Hepatocyte (in vitro differentiated cells): ENCODE results near the gene ARMC5. TPM values are rescaled to one million over a fixed set of nuclear protein-coding genes. Genes with fewer than 3 reads are reported as not detected.

ENCODE experiments used
- DNase-seq: peaks from one replicate; pipeline ENCODE4 v3.0.0-alpha.2; 2016; ENCODE audit warnings: low spot score
- H2AFZ ChIP-seq: fragments of 200-600 bp; sonication (generic); 2 replicates; pipeline ENCODE4 v1.6.0; 2016; ENCODE audit warnings: antibody characterized with exemption, mild to moderate bottlenecking
- H3K27ac ChIP-seq: fragments of 200-600 bp; sonication (generic); 2 replicates; pipeline ENCODE4 v1.5.1; 2016; ENCODE audit warnings: mild to moderate bottlenecking
- H3K27me3 ChIP-seq: fragments of 200-600 bp; sonication (generic); 2 replicates; pipeline ENCODE4 v1.6.1; 2016
- H3K36me3 ChIP-seq: fragments of 200-600 bp; sonication (generic); replicated peaks from 2 replicates; pipeline ENCODE4 v1.5.1; 2016; ENCODE audit warnings: low read depth; ENCODE audit not compliant: insufficient read depth
- H3K4me1 ChIP-seq: fragments of 200-600 bp; sonication (generic); 2 replicates; pipeline ENCODE4 v1.5.1; 2016; ENCODE audit warnings: mild to moderate bottlenecking, moderate library complexity; ENCODE audit not compliant: insufficient read depth
- H3K4me2 ChIP-seq: fragments of 200-600 bp; sonication (generic); 2 replicates; pipeline ENCODE4 v1.6.0; 2016
- H3K4me3 ChIP-seq: fragments of 200-600 bp; sonication (generic); 2 replicates; pipeline ENCODE4 v1.5.1; 2016; ENCODE audit warnings: mild to moderate bottlenecking
- H3K79me2 ChIP-seq: fragments of 200-600 bp; sonication (generic); 2 replicates; pipeline ENCODE4 v1.6.0; 2017; ENCODE audit warnings: mild to moderate bottlenecking
- H3K9me2 ChIP-seq: fragments of 200-600 bp; sonication (generic); replicated peaks from 2 replicates; pipeline ENCODE4 v1.6.0; 2017; ENCODE audit warnings: mild to moderate bottlenecking; ENCODE audit not compliant: insufficient read depth
- H3K9me3 ChIP-seq: fragments of 200-600 bp; sonication (generic); 2 replicates; pipeline ENCODE4 v1.5.1; 2016; ENCODE audit warnings: low read depth, mild to moderate bottlenecking
- H4K20me1 ChIP-seq: fragments of 200-600 bp; sonication (generic); 2 replicates; pipeline ENCODE4 v1.6.0; 2016; ENCODE audit warnings: mild to moderate bottlenecking; ENCODE audit not compliant: insufficient read depth, poor library complexity, severe bottlenecking
- EZH2 ChIP-seq: fragments of 200-600 bp; sonication (generic); IDR thresholded peaks from 2 replicates; pipeline ENCODE4 v1.6.1; 2016; ENCODE audit warnings: antibody characterized with exemption, mild to moderate bottlenecking, borderline replicate concordance
- EZH2phosphoT487 ChIP-seq: fragments of 200-600 bp; sonication (generic); IDR thresholded peaks from one replicate; pipeline ENCODE4 v1.6.1; 2018; ENCODE audit warnings: antibody characterized with exemption, mild to moderate bottlenecking, low read depth, moderate library complexity; ENCODE audit not compliant: unreplicated experiment, severe bottlenecking
- WGBS: methylation state at CpG from one replicate; pipeline ENCODE4 v1.1.6; 2016; ENCODE audit warnings: low lambda C conversion rate; ENCODE audit errors: missing lambda C conversion rate; 5-methylcytosine and 5-hydroxymethylcytosine counted together
- polyA plus RNA-seq: library from polyadenylated mRNA; unstranded; fragments of >200 nt; fragmentation: Nextera tagmentation; extraction: Ambion mirVana; gene quantifications from 2 replicates; pipeline ENCODE4 v1.2.1, GENCODE V29; 2016
- total RNA-seq: library from RNA; depleted of rRNA; stranded (reverse); fragments of >200 nt; gene quantifications from 2 replicates; pipeline ENCODE4 v1.2.3, GENCODE V29; 2014
- TF ChIP-seq, protein P1 (sequence below): fragments of 200-600 bp; sonication (generic); IDR thresholded peaks from 2 replicates; pipeline ENCODE4 v1.5.1; 2016; ENCODE audit warnings: antibody characterized with exemption, mild to moderate bottlenecking; ENCODE audit not compliant: poor library complexity

ARMC5 gene
- total and polyA plus RNA-seq, 2 experiments from 2014 or later, result 12.2 to 19.4 TPM

DNA sequence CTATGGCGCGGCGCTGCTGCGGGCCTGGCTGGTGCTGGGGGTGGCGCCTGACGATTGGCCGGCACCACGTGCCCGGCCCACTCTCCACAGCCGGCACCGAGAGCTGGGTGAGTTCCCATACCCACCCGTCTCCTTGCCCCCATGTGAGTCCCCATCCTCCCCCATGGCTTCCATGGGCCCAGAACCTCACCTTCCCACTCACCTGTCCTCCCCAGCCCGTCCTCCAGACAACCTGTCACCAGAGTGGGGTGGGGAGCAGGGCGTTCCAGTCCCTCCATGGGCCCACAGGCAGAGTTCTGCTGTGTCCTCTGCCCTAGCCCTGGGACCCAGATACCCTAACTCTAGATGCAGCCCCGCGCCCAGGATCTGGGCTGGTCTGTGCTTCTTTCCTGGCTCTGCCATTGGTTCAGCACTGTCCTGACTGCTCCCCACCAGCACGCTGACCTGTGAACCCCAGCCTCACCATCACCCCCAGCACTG is 5.5 kb downstream of the ARMC5 start:
- no peaks in the 10 kb centered on the region for H3K9me2 ChIP-seq
- H3K79me2 ChIP-seq, result peaks cover 7% of the 10 kb centered on the region
- TF ChIP-seq, protein P1, sequence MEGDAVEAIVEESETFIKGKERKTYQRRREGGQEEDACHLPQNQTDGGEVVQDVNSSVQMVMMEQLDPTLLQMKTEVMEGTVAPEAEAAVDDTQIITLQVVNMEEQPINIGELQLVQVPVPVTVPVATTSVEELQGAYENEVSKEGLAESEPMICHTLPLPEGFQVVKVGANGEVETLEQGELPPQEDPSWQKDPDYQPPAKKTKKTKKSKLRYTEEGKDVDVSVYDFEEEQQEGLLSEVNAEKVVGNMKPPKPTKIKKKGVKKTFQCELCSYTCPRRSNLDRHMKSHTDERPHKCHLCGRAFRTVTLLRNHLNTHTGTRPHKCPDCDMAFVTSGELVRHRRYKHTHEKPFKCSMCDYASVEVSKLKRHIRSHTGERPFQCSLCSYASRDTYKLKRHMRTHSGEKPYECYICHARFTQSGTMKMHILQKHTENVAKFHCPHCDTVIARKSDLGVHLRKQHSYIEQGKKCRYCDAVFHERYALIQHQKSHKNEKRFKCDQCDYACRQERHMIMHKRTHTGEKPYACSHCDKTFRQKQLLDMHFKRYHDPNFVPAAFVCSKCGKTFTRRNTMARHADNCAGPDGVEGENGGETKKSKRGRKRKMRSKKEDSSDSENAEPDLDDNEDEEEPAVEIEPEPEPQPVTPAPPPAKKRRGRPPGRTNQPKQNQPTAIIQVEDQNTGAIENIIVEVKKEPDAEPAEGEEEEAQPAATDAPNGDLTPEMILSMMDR, result no peak
- no peak for TF ChIP-seq EZH2
- no peaks in the 10 kb centered on the region for H3K36me3 ChIP-seq
- 94% methylated on average over 17 of the region's 17 CpGs for WGBS
- no peaks in the 10 kb centered on the region for H4K20me1 ChIP-seq
- H3K4me1 ChIP-seq, result no peaks in the 10 kb centered on the region
- no peaks in the 10 kb centered on the region for H3K27me3 ChIP-seq
- no peak for DNase-seq
- no peak overlapping the region for H3K4me2 ChIP-seq
- no peak overlapping the region for H2AFZ ChIP-seq
- H3K27ac ChIP-seq, result no peak overlapping the region
- no peaks in the 10 kb centered on the region for H3K9me3 ChIP-seq
- H3K4me3 ChIP-seq, result no peak overlapping the region

GRCh38 chr16:31465788-31466370 is 6.6 kb downstream of the ARMC5 start:
- Histone ChIP-seq H3K4me3 (no peak overlapping the region), H4K20me1 (no peaks in the 10 kb centered on the region), H3K27ac (no peak overlapping the region), H3K9me2 (no peaks in the 10 kb centered on the region), H3K4me1 (peaks cover 2% of the 10 kb centered on the region), H2AFZ (no peak overlapping the region), H3K9me3 (no peaks in the 10 kb centered on the region), H3K4me2 (no peak overlapping the region), H3K27me3 (no peaks in the 10 kb centered on the region), H3K79me2 (peaks cover 7% of the 10 kb centered on the region), H3K36me3 (no peaks in the 10 kb centered on the region)
- TF ChIP-seq EZH2 (no peak), EZH2phosphoT487 (no peak)
- TF ChIP-seq, protein P1, result no peak
- WGBS, result 97% methylated on average over 20 of the region's 20 CpGs
- DNase-seq, result no peak

DNA sequence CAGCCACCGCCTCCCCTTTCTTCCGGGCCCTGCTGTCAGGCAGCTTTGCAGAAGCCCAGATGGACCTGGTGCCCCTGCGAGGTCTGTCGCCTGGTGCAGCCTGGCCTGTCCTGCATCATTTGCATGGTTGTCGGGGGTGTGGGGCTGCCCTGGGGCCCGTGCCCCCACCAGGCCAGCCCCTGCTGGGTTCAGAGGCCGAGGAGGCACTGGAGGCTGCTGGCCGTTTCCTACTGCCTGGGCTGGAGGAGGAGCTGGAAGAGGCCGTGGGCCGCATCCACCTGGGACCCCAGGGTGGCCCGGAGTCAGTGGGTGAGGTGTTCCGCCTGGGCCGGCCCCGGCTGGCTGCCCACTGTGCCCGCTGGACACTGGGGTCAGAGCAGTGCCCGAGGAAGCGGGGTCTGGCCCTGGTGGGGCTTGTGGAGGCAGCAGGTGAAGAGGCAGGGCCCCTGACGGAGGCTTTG is 7.1 kb downstream of the ARMC5 start:
- no peaks in the 10 kb centered on the region for H4K20me1 ChIP-seq
- no peaks in the 10 kb centered on the region for H3K9me3 ChIP-seq
- no peaks in the 10 kb centered on the region for H3K36me3 ChIP-seq
- H3K4me2 ChIP-seq, result no peak overlapping the region
- TF ChIP-seq, protein P1, result no peak
- TF ChIP-seq EZH2phosphoT487 (no peak), EZH2 (no peak)
- H2AFZ ChIP-seq, result no peak overlapping the region
- WGBS, result 97% methylated on average over 18 of the region's 18 CpGs
- no peaks in the 10 kb centered on the region for H3K27me3 ChIP-seq
- no peak overlapping the region for H3K27ac ChIP-seq
- no peak for DNase-seq
- peaks cover 7% of the 10 kb centered on the region for H3K4me1 ChIP-seq
- H3K4me3 ChIP-seq, result no peak overlapping the region
- peaks cover 4% of the 10 kb centered on the region for H3K79me2 ChIP-seq
- H3K9me2 ChIP-seq, result no peaks in the 10 kb centered on the region
